ENCODE results near the gene NOC4L.

The NOC4L gene

GRCh38 chr12:132167611-132168310 is 23.5 kb downstream of the NOC4L start:
- TF ChIP-seq, protein P1, sequence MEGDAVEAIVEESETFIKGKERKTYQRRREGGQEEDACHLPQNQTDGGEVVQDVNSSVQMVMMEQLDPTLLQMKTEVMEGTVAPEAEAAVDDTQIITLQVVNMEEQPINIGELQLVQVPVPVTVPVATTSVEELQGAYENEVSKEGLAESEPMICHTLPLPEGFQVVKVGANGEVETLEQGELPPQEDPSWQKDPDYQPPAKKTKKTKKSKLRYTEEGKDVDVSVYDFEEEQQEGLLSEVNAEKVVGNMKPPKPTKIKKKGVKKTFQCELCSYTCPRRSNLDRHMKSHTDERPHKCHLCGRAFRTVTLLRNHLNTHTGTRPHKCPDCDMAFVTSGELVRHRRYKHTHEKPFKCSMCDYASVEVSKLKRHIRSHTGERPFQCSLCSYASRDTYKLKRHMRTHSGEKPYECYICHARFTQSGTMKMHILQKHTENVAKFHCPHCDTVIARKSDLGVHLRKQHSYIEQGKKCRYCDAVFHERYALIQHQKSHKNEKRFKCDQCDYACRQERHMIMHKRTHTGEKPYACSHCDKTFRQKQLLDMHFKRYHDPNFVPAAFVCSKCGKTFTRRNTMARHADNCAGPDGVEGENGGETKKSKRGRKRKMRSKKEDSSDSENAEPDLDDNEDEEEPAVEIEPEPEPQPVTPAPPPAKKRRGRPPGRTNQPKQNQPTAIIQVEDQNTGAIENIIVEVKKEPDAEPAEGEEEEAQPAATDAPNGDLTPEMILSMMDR (conservative IDR thresholded peaks at IDR 0.05; ENCODE audit: low read depth, low read length) = no peak
- no peak overlapping the region for H3K4me3 ChIP-seq (ENCODE audit: low read length)
- DNase-seq (ENCODE audit: low read depth) = no peak

- TF ChIP-seq, protein P1 (conservative IDR thresholded peaks at IDR 0.05; ENCODE audit: low read depth, low read length) = no peak
These were observed 24.2 kb downstream of the NOC4L start for GRCh38 chr12:132168311-132169031.

DNA sequence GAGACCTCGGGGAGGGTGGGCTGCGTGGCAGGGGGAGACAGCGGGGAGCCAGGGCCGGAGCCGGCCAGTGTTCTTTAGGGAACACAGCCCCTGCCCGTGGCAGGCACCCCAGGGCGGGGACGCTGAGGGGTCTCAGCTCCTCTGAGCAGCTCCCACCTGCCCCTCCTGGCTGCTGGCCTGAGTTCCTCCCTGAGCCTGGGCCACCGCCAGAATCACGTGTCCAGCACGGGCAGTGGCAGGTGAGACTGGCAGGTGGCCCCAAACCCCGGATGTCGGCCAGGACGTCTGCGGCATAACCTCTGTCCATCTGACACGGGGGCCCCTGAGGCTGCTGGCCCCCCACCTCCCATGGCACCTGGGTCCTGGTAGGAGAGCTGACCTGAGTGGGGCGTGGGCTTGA is 25.1 kb downstream of the NOC4L start:
- no peak overlapping the region for H3K4me3 ChIP-seq (ENCODE audit: low read length)
- no peak for DNase-seq (ENCODE audit: low read depth)
- TF ChIP-seq, protein P1 (conservative IDR thresholded peaks at IDR 0.05; ENCODE audit: low read depth, low read length) = no peak

More at GRCh38 chr12:132168311-132169031, 24.2 kb downstream of the NOC4L start:
- H3K4me3 ChIP-seq (ENCODE audit: low read length) = no peak overlapping the region
- no peak for DNase-seq (ENCODE audit: low read depth)

GRCh38 chr12:132170094-132170636 is 25.9 kb downstream of the NOC4L start:
- H3K4me3 ChIP-seq (ENCODE audit: low read length) = no peak overlapping the region
- TF ChIP-seq, protein P1 (conservative IDR thresholded peaks at IDR 0.05; ENCODE audit: low read depth, low read length) = no peak
- DNase-seq (ENCODE audit: low read depth) = no peak

DNA sequence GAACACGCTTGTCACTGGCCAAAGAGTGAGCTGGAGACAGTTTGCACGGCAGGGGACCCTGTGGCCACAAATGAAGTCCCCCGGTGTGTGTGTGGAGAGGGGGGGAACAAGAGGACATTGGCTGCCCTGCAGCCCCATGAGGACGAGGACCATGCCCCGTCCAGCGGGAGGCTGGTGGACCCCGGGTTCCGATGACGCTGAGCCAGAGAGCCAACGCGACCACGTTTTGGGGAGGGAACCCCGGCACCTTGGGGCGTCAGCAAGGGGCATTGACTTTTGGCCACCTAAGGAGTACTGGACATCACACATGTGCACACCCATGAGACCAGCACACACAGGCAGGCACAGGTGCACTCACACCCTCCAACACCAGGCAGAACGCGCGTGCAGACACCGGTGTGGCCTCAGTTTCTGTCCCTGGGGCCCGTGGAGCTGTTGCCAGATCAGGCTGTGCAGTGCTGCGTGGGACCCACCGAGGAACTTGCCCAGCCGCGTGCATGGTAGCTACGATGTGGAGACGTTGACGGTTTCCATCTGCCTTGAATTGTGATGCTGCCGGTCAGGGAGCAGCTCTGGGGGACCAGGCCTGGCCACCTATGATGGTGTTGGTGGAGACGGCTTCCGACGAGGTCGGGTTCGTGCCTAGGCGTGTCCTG is 26.5 kb downstream of the NOC4L start:
- TF ChIP-seq, protein P1 (conservative IDR thresholded peaks at IDR 0.05; ENCODE audit: low read depth, low read length) = no peak
- no peak overlapping the region for H3K4me3 ChIP-seq (ENCODE audit: low read length)
- DNase-seq (ENCODE audit: low read depth) = no peak

GRCh38 chr12:132171293-132171967 is 27.2 kb downstream of the NOC4L start:
- H3K4me3 ChIP-seq (ENCODE audit: low read length) = no peak overlapping the region

More at GRCh38 chr12:132171293-132171967, 27.2 kb downstream of the NOC4L start:
- DNase-seq (ENCODE audit: low read depth) = no peak
- TF ChIP-seq, protein P1 (conservative IDR thresholded peaks at IDR 0.05; ENCODE audit: low read depth, low read length) = no peak

Measured in retinal pigment epithelial cell (primary cell).